Measurements from ENCODE around the gene PRKCA.

- no peak for TF ChIP-seq CTCF (IDR thresholded peaks at IDR 0.05)
- no peak for TF ChIP-seq ZFX (IDR thresholded peaks at IDR 0.05; ENCODE audit: borderline replicate concordance)
These were observed 460.6 kb downstream of the PRKCA start for GRCh38 chr17:66763056-66763455.
